PC-9 (cell line): ENCODE results near the gene PPP1R3E. TPM values are rescaled to one million over a fixed set of nuclear protein-coding genes. Genes with fewer than 3 reads are reported as not detected.

Source experiments
- BruUV-seq: library from RNA; stranded (reverse); fragments of 400-500 nt; replicated peaks from 2 replicates; lab custom pipeline; 2021; lab: Mats Ljungman, UMichigan
- CTCF ChIA-PET: fragments of 300-600 bp; sonication (Branson Sonifier 250); formaldehyde crosslinking; loops from one replicate; lab custom pipeline; 2022; ENCODE audit warnings: antibody characterized with exemption; lab: Charles Lee
- POLR2A ChIA-PET: fragments of 300-600 bp; sonication (Branson Sonifier 250); formaldehyde crosslinking; loops from one replicate; lab custom pipeline; 2022; ENCODE audit warnings: antibody characterized with exemption; ENCODE audit not compliant: unreplicated experiment; lab: Charles Lee
- DNase-seq, 2 experiments: peaks; one replicate each; pipeline versions ENCODE4 v3.0.0 to v3.0.0-alpha.2; 2015 to 2022; ENCODE audit warnings: mixed read lengths in 1 of 2
- H2AFZ ChIP-seq: fragments of 200-600 bp; sonication (generic); 2 replicates; pipeline ENCODE4 v1.8.1; 2017; ENCODE audit warnings: antibody characterized with exemption
- H3F3A ChIP-seq: fragments of 200-600 bp; sonication (generic); 2 replicates; pipeline ENCODE4 v1.8.1; 2017; ENCODE audit warnings: antibody characterized with exemption, mild to moderate bottlenecking, low read depth; ENCODE audit not compliant: insufficient read depth
- H3K27ac ChIP-seq: fragments of 200-600 bp; sonication (generic); 2 replicates; pipeline ENCODE4 v1.6.1; 2016; ENCODE audit warnings: mixed run types
- H3K27me3 ChIP-seq: fragments of 200-600 bp; sonication (generic); 2 replicates; pipeline ENCODE4 v1.6.1; 2016; ENCODE audit warnings: low read depth, mixed run types; ENCODE audit not compliant: insufficient read depth
- H3K36me3 ChIP-seq: fragments of 200-600 bp; sonication (generic); 2 replicates; pipeline ENCODE4 v1.6.1; 2016; ENCODE audit warnings: low read depth, mixed run types
- H3K4me1 ChIP-seq: fragments of 200-600 bp; sonication (generic); replicated peaks from 2 replicates; pipeline ENCODE4 v1.6.1; 2016; ENCODE audit warnings: mixed run types; ENCODE audit not compliant: insufficient read depth
- H3K4me2 ChIP-seq: fragments of 200-600 bp; sonication (generic); 2 replicates; pipeline ENCODE4 v1.6.1; 2017; ENCODE audit warnings: mixed run types
- H3K4me3 ChIP-seq: fragments of 200-600 bp; sonication (generic); 2 replicates; pipeline ENCODE4 v1.6.1; 2016; ENCODE audit warnings: mixed run types
- H3K79me2 ChIP-seq: fragments of 200-600 bp; sonication (generic); 2 replicates; pipeline ENCODE4 v1.6.1; 2017; ENCODE audit warnings: low read depth, mixed run types
- H3K9me2 ChIP-seq: fragments of 200-600 bp; sonication (generic); 2 replicates; pipeline ENCODE4 v1.8.1; 2017; ENCODE audit warnings: mild to moderate bottlenecking; ENCODE audit not compliant: insufficient read depth
- H3K9me3 ChIP-seq: fragments of 200-600 bp; sonication (generic); 2 replicates; pipeline ENCODE4 v1.8.1; 2016; ENCODE audit warnings: low read depth; ENCODE audit not compliant: insufficient read depth
- H4K20me1 ChIP-seq: fragments of 200-600 bp; sonication (generic); 2 replicates; pipeline ENCODE4 v1.8.1; 2017; ENCODE audit not compliant: insufficient read depth
- CTCF ChIP-seq: fragments of 200-600 bp; sonication (generic); conservative IDR thresholded peaks from 2 replicates; pipeline ENCODE4 v1.6.1; 2017; ENCODE audit warnings: mixed run types, antibody characterized with exemption, mild to moderate bottlenecking, moderate library complexity
- EZH2 ChIP-seq: fragments of 200-600 bp; sonication (generic); IDR thresholded peaks from 2 replicates; pipeline ENCODE4 v1.8.0; 2017; ENCODE audit warnings: antibody characterized with exemption, low read depth
- intact Hi-C: fragments of 100-400 bp; cut with micrococcal nuclease; formaldehyde crosslinking; loops from one replicate; pipeline ENCODE4 v1.10.0; 2022; ENCODE audit not compliant: unreplicated experiment
- total RNA-seq: library from RNA; stranded (reverse); gene quantifications from 2 replicates; pipeline ENCODE4 v1.2.3, GENCODE V29; 2021

PPP1R3E gene
- total RNA-seq, 1 experiment from 2014 or later = 9.5 TPM

- Histone ChIP-seq H3K4me2 (peak overlapping the region; percentile 32; the same call in 1 of the 2 replicates), H3K27me3 (no peaks in the 10 kb centered on the region)
- no peak for DNase-seq
Measured at GRCh38 chr14:23252006-23252405, 50.7 kb downstream of the PPP1R3E start.

GRCh38 chr14:23249824-23250223, 52.8 kb downstream of the PPP1R3E start:
- H3K4me1 ChIP-seq = peaks cover 34% of the 10 kb centered on the region
- H3K27ac ChIP-seq = 0 out of 2 replicates have a peak overlapping the region, but pooled peaks have one; percentile 32
- no peaks in the 10 kb centered on the region for H3K27me3 ChIP-seq
- POLR2A ChIA-PET = no interaction called here
- no peaks in the 10 kb centered on the region for H3K9me2 ChIP-seq
- intact Hi-C loops = no loop called here
- H4K20me1 ChIP-seq = no peaks in the 10 kb centered on the region
- TF ChIP-seq EZH2 = no peak
- no peak for TF ChIP-seq CTCF
- no peak overlapping the region for H2AFZ ChIP-seq
- H3F3A ChIP-seq = peaks cover 18% of the 10 kb centered on the region; the same call in 1 of the 2 replicates
- H3K4me2 ChIP-seq = peak overlapping the region; percentile 31; the same call in 1 of the 2 replicates
- no peaks in the 10 kb centered on the region for H3K79me2 ChIP-seq
- no TSS peak for BruUV-seq
- peak in 1 of 2 experiments; percentile 37 for DNase-seq
- CTCF ChIA-PET = no interaction called here
- no peaks in the 10 kb centered on the region for H3K36me3 ChIP-seq
- H3K4me3 ChIP-seq = no peak overlapping the region
- no peaks in the 10 kb centered on the region for H3K9me3 ChIP-seq

More at GRCh38 chr14:23252006-23252405, 50.7 kb downstream of the PPP1R3E start:
- TF ChIP-seq EZH2 = no peak
- TF ChIP-seq CTCF = no peak
- H3K27ac ChIP-seq = peak overlapping the region; percentile 92
- H2AFZ ChIP-seq = no peak overlapping the region
- H3K4me3 ChIP-seq = no peak overlapping the region
- no peaks in the 10 kb centered on the region for H3K79me2 ChIP-seq
- intact Hi-C loops = no loop called here
- H3K36me3 ChIP-seq = no peaks in the 10 kb centered on the region
- H3K9me3 ChIP-seq = no peaks in the 10 kb centered on the region
- peaks cover 18% of the 10 kb centered on the region; the same call in 1 of the 2 replicates for H3F3A ChIP-seq
- CTCF ChIA-PET = interaction anchor here (0.6 kb wide), 1 partner anchor 183 kb away, joined by 3 read pairs; no protein-coding TSS in a partner anchor
- POLR2A ChIA-PET = no interaction called here
- no peaks in the 10 kb centered on the region for H3K9me2 ChIP-seq
- peaks cover 34% of the 10 kb centered on the region for H3K4me1 ChIP-seq
- H4K20me1 ChIP-seq = no peaks in the 10 kb centered on the region
- BruUV-seq = TSS peak; percentile 47

- Histone ChIP-seq H3K4me2 (no peak overlapping the region), H3K9me2 (no peaks in the 10 kb centered on the region), H2AFZ (no peak overlapping the region), H3K27ac (no peak overlapping the region), H3K36me3 (no peaks in the 10 kb centered on the region), H3K9me3 (no peaks in the 10 kb centered on the region), H3F3A (peaks cover 18% of the 10 kb centered on the region; the same call in 1 of the 2 replicates), H3K4me1 (peaks cover 32% of the 10 kb centered on the region), H3K27me3 (no peaks in the 10 kb centered on the region), H4K20me1 (no peaks in the 10 kb centered on the region), H3K79me2 (no peaks in the 10 kb centered on the region), H3K4me3 (no peak overlapping the region)
- ChIA-PET CTCF (no interaction called here), POLR2A (no interaction called here)
- no peak for DNase-seq
- TF ChIP-seq CTCF = no peak
- TF ChIP-seq EZH2 = no peak
- no TSS peak for BruUV-seq
- intact Hi-C loops = no loop called here
Measured at GRCh38 chr14:23248601-23249000, 54.1 kb downstream of the PPP1R3E start.

Other genes starting within 250 kb of the PPP1R3E start
- gene CDH24, start 245.3 kb downstream of the PPP1R3E start, total RNA-seq = 16.4 and 18.8 TPM in 2 replicates
- 113 and 171 TPM in 2 replicates for gene ACIN1, start 207.7 kb downstream of the PPP1R3E start, total RNA-seq
- gene C14orf119, start 207.4 kb downstream of the PPP1R3E start, total RNA-seq = 26.8 and 46.5 TPM in 2 replicates
- not detected in 2 replicates for gene CIROP, start 197.9 kb downstream of the PPP1R3E start, total RNA-seq
- gene CEBPE, start 183.6 kb downstream of the PPP1R3E start, total RNA-seq = not detected in 2 replicates
- gene SLC7A8, start 119.2 kb downstream of the PPP1R3E start, total RNA-seq = 2.0 and 3.6 TPM in 2 replicates
- not detected in 2 replicates for gene RNF212B, start 64.9 kb downstream of the PPP1R3E start, total RNA-seq
- gene HOMEZ, start 16.7 kb downstream of the PPP1R3E start, total RNA-seq = 14.0 TPM in 2 replicates
- gene BCL2L2, start 4.0 kb upstream of the PPP1R3E start, total RNA-seq = 20.3 and 25.7 TPM in 2 replicates
- gene PABPN1, start 18.6 kb upstream of the PPP1R3E start, total RNA-seq = 107 and 142 TPM in 2 replicates
- not detected in 2 replicates for gene SLC22A17, start 50.0 kb upstream of the PPP1R3E start, total RNA-seq
- not detected in 2 replicates for gene EFS, start 62.3 kb upstream of the PPP1R3E start, total RNA-seq
- not detected in 2 replicates for gene IL25, start 70.0 kb upstream of the PPP1R3E start, total RNA-seq
- not detected in 2 replicates for gene CMTM5, start 74.2 kb upstream of the PPP1R3E start, total RNA-seq
- not detected in 2 replicates for gene MYH6, start 105.4 kb upstream of the PPP1R3E start, total RNA-seq
- gene MYH7, start 132.8 kb upstream of the PPP1R3E start, total RNA-seq = not detected in 2 replicates
- gene NGDN, start 166.8 kb upstream of the PPP1R3E start, total RNA-seq = 23.1 and 27.6 TPM in 2 replicates
- 3.7 and 5.3 TPM in 2 replicates for gene ZFHX2, start 248.9 kb upstream of the PPP1R3E start, total RNA-seq